Stimulated activated CD8-positive, alpha-beta memory T cell treated with anti-CD3 and anti-CD28 coated beads, Interleukin-12 subunit alpha, Interleukin-12 subunit beta, amount 100 ng/mL, for 4 hours (primary cell): ENCODE results near the gene RFT1.

Experiments used
- DNase-seq: peaks from one replicate; pipeline ENCODE4 v3.0.0-alpha.2; 2020; ENCODE audit warnings: low read depth

RFT1 gene

GRCh38 chr3:53130179-53131061, at the start of gene RFT1:
TSS of gene RFT1 (minus strand) at chr3:53130435. CDS start at chr3:53130400, 35 bp downstream.
- peak; percentile 95 for DNase-seq

DNA sequence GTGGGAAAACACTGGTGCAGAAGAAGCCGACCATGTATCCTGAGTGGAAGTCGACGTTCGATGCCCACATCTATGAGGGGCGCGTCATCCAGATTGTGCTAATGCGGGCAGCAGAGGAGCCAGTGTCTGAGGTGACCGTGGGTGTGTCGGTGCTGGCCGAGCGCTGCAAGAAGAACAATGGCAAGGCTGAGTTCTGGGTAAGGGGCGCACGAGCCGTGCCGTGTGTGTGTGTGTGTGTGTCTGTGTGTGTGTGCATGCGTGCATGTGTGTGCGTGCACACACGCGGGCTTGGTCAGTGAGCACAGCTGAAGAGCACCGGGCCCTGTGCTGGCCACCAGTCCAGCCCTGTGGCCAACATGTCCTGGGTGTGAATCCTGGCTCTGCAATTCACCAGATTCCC, 49.3 kb upstream of the RFT1 start:
- no peak for DNase-seq

- DNase-seq: no peak
Observed at GRCh38 chr3:53178246-53178645, 48.0 kb upstream of the RFT1 start.

DNA sequence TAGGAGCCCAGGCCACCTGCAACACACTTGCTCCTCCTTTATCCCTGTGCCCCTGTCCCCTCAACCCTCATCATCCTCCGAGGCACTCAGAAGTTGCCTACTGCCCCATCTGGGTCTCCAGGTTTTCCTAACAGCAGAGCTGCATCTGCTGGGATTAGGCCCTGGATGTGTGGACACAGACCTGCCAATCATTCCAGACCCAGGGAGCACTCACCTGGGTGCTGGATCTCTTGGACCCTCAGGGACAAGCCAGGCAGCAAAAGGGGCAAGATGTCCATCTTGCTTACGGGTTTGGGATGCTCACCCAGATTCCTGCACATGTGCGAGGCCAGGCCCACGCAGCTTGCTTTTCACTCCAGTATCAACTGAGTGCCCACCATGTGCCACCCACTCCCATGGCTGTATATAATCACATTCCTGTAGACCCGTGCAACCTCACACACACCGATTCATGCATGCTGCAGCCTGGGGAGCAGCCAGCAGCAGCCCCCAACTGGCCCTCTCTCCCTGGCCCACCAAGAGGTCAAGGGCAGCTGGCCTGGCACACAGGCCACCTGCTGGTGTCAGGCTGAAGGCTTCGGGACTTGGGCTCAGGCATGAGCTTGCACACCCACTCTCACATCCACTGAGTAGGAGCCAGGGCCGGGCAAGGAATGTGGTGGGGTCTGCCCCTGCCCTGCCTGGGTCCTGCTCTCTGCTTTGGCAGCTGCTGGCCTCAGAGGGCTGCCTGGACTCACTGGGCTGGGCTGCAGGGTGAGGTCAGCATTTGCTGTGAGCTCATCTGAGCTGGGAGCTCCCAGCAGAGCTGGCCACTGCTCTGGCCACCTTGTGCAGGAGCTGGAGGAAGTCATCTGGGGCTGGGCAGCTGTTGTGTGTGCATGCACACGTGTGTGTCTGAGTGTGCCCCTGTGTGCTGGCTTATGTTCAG, 45.6 kb upstream of the RFT1 start:
- DNase-seq: no peak

DNA sequence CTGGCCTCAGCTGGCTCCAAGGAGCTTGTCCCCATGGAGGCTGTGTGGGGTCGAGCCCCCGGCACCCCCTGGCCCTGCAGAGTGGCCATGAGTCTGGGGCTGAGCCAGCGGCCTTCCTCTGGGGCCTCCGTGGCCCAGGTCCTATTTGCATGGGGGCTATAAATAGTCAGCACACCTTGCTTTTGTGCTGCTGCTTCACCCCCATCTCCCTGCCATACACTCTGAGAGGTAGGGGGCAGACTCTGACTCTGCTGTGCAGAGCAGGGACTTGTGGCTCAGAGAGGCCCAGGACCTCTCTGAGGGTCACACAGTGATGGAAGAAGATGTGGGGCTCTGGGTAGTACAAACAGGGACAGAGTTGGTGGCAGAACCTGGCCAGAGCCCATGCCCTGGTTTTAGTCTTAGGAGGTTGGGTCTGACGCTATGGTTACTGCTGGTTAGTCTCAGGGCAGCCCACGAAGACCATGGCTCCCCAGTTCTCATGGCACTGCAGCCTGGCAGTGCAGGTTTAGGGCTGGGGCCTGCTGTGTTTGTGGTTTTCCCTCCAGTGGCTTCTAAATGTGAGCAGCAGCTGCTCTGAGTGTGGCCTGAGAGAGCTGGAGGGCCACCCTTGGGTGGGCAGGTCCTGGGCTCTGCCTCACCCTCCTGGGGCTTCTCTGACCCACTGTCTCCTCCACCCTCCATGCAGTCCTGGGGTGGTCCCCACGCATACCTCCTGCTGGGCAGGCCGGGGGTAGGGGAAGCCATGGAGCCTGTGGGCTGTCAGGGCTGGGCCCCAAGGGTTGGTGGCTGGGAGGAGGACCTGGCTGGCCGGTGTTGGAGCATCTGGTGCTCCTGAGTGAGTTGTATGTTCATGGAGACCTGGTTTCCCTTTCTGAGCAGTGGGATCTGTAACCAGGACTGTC, 44.4 kb upstream of the RFT1 start:
- no peak for DNase-seq

GRCh38 chr3:53173107-53173506, 42.9 kb upstream of the RFT1 start:
- no peak for DNase-seq

GRCh38 chr3:53171827-53172505, 41.7 kb upstream of the RFT1 start:
- no peak for DNase-seq

GRCh38 chr3:53171064-53171418, 40.8 kb upstream of the RFT1 start:
- no peak for DNase-seq

- DNase-seq: no peak
Observed at GRCh38 chr3:53170325-53171063, 40.3 kb upstream of the RFT1 start.

GRCh38 chr3:53169832-53170324, 39.6 kb upstream of the RFT1 start:
- no peak for DNase-seq

DNA sequence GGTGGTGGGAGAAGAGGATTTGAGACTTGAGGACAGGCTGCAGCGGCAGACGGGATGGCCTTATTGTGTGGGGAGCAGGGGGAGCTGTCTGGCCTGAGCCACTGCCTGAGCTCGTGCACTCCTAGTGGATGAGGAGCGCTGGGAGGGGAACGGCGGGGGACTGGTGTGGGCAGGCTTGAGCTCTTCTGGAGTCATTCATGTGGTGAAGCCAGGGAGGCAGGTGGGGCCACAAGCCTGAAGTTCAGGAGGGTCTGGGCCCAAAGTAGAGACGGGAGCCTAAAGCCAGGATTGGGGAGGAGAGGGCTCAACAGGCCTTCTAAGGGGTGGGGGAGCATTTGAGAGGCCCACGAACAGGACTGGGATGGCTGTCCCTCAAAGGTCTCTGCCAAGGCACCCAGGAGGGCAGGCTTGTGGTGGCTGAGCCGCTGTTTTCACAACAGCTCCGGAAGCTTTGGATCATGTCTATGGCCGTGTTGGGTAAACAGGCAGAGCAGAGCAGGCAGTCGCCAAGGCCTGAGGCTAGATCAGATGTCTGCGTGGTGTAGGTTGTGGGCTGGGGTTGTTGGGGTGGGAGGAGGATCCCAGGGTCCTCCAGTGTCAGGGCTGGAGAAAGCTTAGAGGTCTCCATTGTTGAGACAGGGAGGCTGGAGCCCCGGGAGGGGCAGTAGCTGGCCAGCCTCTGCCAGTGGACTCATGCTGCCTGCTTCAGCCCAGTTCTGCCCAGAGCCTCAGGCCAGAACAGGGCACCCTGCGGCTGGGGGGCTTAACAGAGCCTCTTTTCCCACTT, 39.0 kb upstream of the RFT1 start:
- DNase-seq: no peak

DNA sequence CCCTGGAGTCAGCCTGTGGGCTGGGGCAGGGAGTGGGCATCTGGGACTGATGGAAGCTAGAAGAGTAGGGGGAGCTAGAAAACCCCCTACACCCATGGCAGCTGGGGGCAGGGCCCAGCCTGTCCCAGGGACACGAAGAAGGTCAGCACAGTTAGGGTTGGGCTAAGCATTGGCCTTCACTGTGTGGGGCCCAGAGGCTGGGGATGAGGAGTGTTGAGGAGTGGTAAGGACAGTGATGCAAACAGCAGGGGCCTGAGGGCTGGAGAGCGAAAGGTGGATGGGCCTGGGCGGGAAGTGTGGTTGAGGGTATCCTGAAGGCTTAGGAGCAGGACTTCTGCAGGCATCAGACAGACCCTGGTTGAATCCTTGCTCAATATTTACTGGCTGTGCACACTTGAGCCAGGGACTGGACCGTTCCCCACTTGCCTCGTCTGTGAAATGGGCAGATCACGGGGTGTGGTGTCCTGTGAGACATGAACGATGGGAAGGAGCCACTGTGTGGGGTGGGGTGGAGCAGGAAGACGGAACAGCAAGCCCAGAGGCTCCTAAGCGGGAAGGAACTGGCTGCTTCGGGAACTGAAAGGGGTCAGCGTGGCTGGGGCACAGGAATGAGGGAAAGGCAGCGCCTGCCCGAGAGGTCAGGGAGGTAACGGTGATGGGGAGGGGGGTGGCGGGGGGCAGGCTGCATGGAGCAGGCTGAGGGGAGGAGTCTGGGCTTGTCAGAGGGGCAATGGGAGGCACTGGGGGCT, 38.1 kb upstream of the RFT1 start:
- DNase-seq: no peak

GRCh38 chr3:53167418-53168174, 37.4 kb upstream of the RFT1 start:
- DNase-seq: no peak

- DNase-seq: no peak
Observed at GRCh38 chr3:53166781-53167291, 36.6 kb upstream of the RFT1 start.

DNA sequence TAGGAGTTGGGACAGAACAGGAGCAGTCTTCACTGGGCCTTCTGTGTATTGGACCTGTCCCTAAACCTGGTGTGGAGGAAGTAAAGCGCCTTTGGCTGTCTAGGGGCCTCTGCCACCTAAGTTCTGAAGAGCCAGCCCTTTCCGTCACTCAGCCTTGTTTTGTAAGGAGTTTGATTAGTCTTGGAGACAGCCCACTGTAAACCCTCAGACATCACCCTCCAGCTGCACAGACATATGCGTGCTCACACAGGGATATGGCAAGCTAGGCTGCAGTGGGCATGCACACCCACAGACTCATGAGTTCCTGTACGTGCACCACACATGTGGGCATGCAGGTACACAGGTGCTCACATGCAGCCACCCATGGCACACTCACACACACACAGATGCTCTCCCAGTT, 36.0 kb upstream of the RFT1 start:
- DNase-seq: no peak

DNA sequence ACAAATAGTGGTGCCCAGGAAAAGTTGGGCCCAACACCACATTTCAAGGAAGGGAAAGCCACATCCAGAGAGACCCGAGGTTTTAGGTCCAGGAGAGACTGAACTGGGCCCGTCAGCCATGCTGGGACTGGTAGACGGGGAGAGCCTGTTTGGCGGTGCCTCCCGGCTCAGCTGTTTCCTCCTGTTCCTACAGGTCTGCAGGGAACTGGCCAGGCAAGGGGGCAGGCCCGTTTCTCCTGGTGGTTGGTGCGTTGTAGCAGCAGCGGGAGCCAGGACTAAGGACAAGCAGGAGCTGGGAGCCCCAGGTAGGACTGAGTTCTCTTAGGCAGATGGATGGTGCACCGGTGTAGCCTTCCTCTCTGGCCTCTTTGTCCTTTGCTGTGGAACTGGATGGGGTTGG, 34.7 kb upstream of the RFT1 start:
- no peak for DNase-seq

DNA sequence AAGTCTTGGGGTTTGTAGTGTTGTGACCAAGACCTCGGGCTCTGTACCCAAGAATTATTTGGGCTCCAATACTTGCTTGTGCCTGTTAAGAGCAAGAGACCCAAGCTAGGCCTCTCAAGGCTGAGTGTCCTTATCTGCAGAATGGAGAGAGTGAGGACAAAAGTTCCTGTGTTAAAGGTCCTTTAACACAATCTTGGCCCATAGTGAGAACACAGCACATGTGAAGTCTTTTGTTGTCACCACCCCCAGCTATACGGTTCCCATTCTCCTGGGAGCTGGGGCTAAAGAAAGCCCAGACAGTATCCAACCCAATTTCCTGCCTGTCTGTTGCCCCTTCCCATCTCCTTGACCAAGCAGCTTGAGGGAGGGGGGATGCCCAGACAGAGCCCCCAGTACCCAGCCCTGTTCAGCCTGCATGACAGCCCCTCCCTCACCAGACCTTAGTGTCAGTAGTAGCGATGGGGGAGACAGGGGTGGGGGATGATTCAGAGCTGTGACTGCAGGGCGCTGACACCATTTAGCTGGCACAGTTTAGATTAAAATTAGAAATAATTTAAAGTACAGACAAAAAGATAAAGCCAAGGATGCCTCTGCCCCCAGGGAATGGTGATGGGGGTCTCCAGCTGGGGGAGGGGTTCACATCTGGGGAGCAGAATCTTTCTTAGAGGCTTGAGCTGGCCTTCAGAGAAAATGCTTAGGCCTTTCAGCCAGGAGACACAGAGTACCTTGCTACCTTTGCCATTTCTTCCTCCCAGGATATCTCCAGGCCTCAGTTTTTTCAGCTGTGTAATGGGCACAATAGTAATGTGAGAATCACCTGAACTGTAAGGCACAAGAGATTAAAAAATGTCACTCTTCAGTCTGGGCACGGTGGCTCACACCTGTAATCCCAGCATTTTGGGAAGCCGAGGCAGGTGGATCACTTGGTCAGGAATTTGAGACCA, 33.5 kb upstream of the RFT1 start:
- DNase-seq: no peak
